ENCODE results near the gene IARS2. TPM values are rescaled to one million over a fixed set of nuclear protein-coding genes. Genes with fewer than 3 reads are reported as not detected.
"Not testable (repeated sequence)": the region's sequence is repeated elsewhere in the genome, so short reads cannot be mapped to it uniquely, and the experiment has no call there.

IARS2 gene
- polyA plus RNA-seq, 12 donors: 45.1 to 61.4 (median 56.6) TPM; not detected in 1

GRCh38 chr1:220093361-220094015 is 444 bp upstream of the IARS2 start:
- DNase-seq: no peak

GRCh38 chr1:220099826-220100225 is 5.9 kb downstream of the IARS2 start:
- DNase-seq: no peak

GRCh38 chr1:220110473-220110872 is 16.5 kb downstream of the IARS2 start:
- DNase-seq: not testable (repeated sequence)

- not testable (repeated sequence) for DNase-seq
Observed at GRCh38 chr1:220112600-220112999, 18.7 kb downstream of the IARS2 start.

- no peak for DNase-seq
Observed at GRCh38 chr1:220113136-220113695, 19.3 kb downstream of the IARS2 start.

- DNase-seq: no peak
Observed at GRCh38 chr1:220119043-220119512, 25.1 kb downstream of the IARS2 start.

- no peak for DNase-seq
Observed at GRCh38 chr1:220121791-220122530, 28.0 kb downstream of the IARS2 start.

GRCh38 chr1:220123066-220123465 is 29.1 kb downstream of the IARS2 start:
- DNase-seq: no peak

GRCh38 chr1:220123889-220124288 is 30.0 kb downstream of the IARS2 start:
- no peak for DNase-seq

GRCh38 chr1:220124542-220124941 is 30.6 kb downstream of the IARS2 start:
- no peak for DNase-seq

GRCh38 chr1:220127076-220127475 is 33.1 kb downstream of the IARS2 start:
- no peak for DNase-seq

GRCh38 chr1:220129479-220130210 is 35.7 kb downstream of the IARS2 start:
- DNase-seq: no peak

- no peak for DNase-seq
Observed at GRCh38 chr1:220135755-220136154, 41.8 kb downstream of the IARS2 start.

GRCh38 chr1:220137019-220137786 is 43.3 kb downstream of the IARS2 start:
- DNase-seq: peak; percentile 30

- no peak for DNase-seq
Observed at GRCh38 chr1:220139966-220140365, 46.0 kb downstream of the IARS2 start.

GRCh38 chr1:220144051-220144450 is 50.1 kb downstream of the IARS2 start:
- DNase-seq: no peak

- no peak for DNase-seq
Observed at GRCh38 chr1:220149742-220150141, 55.8 kb downstream of the IARS2 start.

GRCh38 chr1:220151454-220151853 is 57.5 kb downstream of the IARS2 start:
- DNase-seq: no peak

- DNase-seq: no peak
Observed at GRCh38 chr1:220153147-220153546, 59.2 kb downstream of the IARS2 start.

- DNase-seq: no peak
Observed at GRCh38 chr1:220156620-220157146, 62.8 kb downstream of the IARS2 start.

- DNase-seq: no peak
Observed at GRCh38 chr1:220157738-220158137, 63.8 kb downstream of the IARS2 start.
